ENCODE data around the gene GABRA6. TPM values are rescaled to one million over a fixed set of nuclear protein-coding genes. Genes with fewer than 3 reads are reported as not detected.

GABRA6 gene
- total RNA-seq, 4 donors from 2014 or later, result not detected

DNA sequence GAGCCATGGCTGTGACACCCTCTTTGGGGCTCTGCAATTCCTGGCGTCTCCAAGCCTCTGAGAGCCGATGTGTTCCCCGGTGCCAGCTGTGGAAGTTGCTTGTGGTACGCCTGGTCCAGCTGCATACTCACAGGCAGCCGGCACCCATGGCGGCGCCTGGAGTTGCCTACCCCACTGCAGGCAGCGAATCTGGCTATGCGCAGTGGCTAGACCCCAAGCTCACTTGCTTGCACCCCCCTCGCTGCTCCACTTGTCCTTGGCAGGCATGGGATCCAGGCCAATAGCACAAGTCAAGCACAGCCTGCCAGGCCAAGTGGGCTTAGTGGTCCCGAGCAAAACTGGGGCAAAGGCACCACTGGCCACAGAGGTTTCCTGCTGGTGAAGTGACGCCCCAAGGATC, 24.7 kb upstream of the GABRA6 start:
- no peak for DNase-seq
- H3K4me3 ChIP-seq, result no peak overlapping the region

DNA sequence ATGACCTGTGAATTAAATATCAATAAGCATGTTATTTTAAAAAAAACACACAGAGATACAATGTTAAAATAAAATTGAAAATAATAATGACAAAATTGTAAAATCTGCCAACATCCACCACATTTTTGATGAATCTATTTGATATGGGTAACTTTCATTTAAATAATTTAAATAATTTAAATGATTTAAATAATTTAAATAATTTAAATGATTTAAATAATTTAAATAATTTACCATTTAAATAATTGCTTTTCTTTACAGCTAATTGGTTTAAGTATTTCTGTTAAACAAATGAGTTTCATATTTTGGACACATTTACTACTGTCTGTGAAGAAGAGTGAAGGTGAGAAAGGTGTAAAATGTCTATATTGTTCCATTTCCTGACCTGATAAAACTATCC, 22.1 kb upstream of the GABRA6 start:
- TF ChIP-seq CTCF (IDR thresholded peaks at IDR 0.05 in 4 of 5, conservative IDR thresholded peaks at IDR 0.05 in 1 of 5) (no peak), POLR2A (IDR thresholded peaks at IDR 0.05) (no peak)
- Histone ChIP-seq H3K27ac (no peak overlapping the region), H3K4me1 (no peaks in the 10 kb centered on the region), H3K36me3 (no peaks in the 10 kb centered on the region), H3K27me3 (no peaks in the 10 kb centered on the region), H3K4me3 (no peak overlapping the region), H3K9me3 (no peaks in the 10 kb centered on the region)
- intact Hi-C loops (cut with DNase I; ENCODE audit: low total_unique reads) (no loop called here), in situ Hi-C loops (cut with MboI; ENCODE audit: low sequenced_read_pairs in 4 of 4) (no loop called here)
- ATAC-seq, result no peak
- no peak for DNase-seq

More for the DNA sequence above, 24.7 kb upstream of the GABRA6 start:
- in situ Hi-C loops (cut with MboI; ENCODE audit: low sequenced_read_pairs in 4 of 4) (no loop called here), intact Hi-C loops (cut with DNase I; ENCODE audit: low total_unique reads) (no loop called here)
- Histone ChIP-seq H3K27me3 (no peaks in the 10 kb centered on the region), H3K27ac (no peak overlapping the region), H3K4me1 (no peaks in the 10 kb centered on the region), H3K9me3 (no peaks in the 10 kb centered on the region), H3K36me3 (no peaks in the 10 kb centered on the region)
- no peak for ATAC-seq
- TF ChIP-seq POLR2A (IDR thresholded peaks at IDR 0.05) (no peak), CTCF (IDR thresholded peaks at IDR 0.05 in 4 of 5, conservative IDR thresholded peaks at IDR 0.05 in 1 of 5) (no peak)

GRCh38 chr5:161676103-161676502, 9.4 kb upstream of the GABRA6 start:
- no peaks in the 10 kb centered on the region for H3K36me3 ChIP-seq
- no peak overlapping the region for H3K27ac ChIP-seq
- no peak for ATAC-seq
- no peak for DNase-seq
- H3K4me1 ChIP-seq, result no peaks in the 10 kb centered on the region
- no peak for TF ChIP-seq CTCF (IDR thresholded peaks at IDR 0.05 in 4 of 5, conservative IDR thresholded peaks at IDR 0.05 in 1 of 5)
- TF ChIP-seq POLR2A (IDR thresholded peaks at IDR 0.05), result no peak
- H3K9me3 ChIP-seq, result no peaks in the 10 kb centered on the region
- in situ Hi-C loops (cut with MboI; ENCODE audit: low sequenced_read_pairs in 4 of 4) (no loop called here), intact Hi-C loops (cut with DNase I; ENCODE audit: low total_unique reads) (no loop called here)
- H3K27me3 ChIP-seq, result no peaks in the 10 kb centered on the region
- H3K4me3 ChIP-seq, result no peak overlapping the region

GRCh38 chr5:161686149-161686548, 628 bp downstream of the GABRA6 start:
- Histone ChIP-seq H3K9me3 (no peaks in the 10 kb centered on the region), H3K4me1 (no peaks in the 10 kb centered on the region), H3K36me3 (no peaks in the 10 kb centered on the region), H3K27ac (no peak overlapping the region), H3K27me3 (no peaks in the 10 kb centered on the region), H3K4me3 (no peak overlapping the region)
- TF ChIP-seq CTCF (IDR thresholded peaks at IDR 0.05 in 4 of 5, conservative IDR thresholded peaks at IDR 0.05 in 1 of 5) (no peak), POLR2A (IDR thresholded peaks at IDR 0.05) (no peak)
- intact Hi-C loops (cut with DNase I; ENCODE audit: low total_unique reads), result no loop called here
- DNase-seq (no peak), ATAC-seq (no peak)
- in situ Hi-C loops (cut with MboI; ENCODE audit: low sequenced_read_pairs in 4 of 4), result no loop called here

DNA sequence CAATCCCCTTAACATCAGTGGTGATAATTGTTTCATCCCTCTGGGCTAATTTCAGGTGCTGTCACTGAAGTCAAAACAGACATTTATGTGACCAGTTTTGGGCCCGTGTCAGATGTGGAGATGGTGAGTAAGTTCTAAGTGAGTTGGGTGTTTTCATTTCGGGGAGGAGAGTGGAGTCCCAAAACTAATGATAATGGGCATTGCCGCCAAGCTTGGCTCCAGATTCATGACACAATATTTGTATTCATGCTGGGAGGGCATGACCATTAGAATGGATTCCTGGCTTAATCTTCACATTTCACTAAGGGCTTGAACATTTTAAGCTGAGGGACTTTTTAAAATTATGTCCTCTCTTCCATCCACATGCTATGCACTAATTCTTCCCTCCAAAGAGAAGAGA, 1.4 kb downstream of the GABRA6 start:
- DNase-seq (no peak), ATAC-seq (no peak)
- H3K27me3 ChIP-seq, result no peaks in the 10 kb centered on the region
- no peaks in the 10 kb centered on the region for H3K36me3 ChIP-seq
- TF ChIP-seq CTCF (IDR thresholded peaks at IDR 0.05 in 4 of 5, conservative IDR thresholded peaks at IDR 0.05 in 1 of 5) (no peak), POLR2A (IDR thresholded peaks at IDR 0.05) (no peak)
- intact Hi-C loops (cut with DNase I; ENCODE audit: low total_unique reads), result no loop called here
- H3K4me3 ChIP-seq, result no peak overlapping the region
- H3K27ac ChIP-seq, result no peak overlapping the region
- H3K9me3 ChIP-seq, result no peaks in the 10 kb centered on the region
- in situ Hi-C loops (cut with MboI; ENCODE audit: low sequenced_read_pairs in 4 of 4), result no loop called here
- H3K4me1 ChIP-seq, result no peaks in the 10 kb centered on the region
